KMS-11 (cell line): Measurements from ENCODE around the gene MAL.

Experiments used
- H2AFZ ChIP-seq: fragments of 200-600 bp; sonication (generic); 2 replicates; pipeline ENCODE4 v1.6.1; 2016; ENCODE audit warnings: antibody characterized with exemption, mixed run types, low read depth
- H3K27ac ChIP-seq: fragments of 200-600 bp; sonication (generic); 2 replicates; pipeline ENCODE4 v1.6.1; 2016; ENCODE audit warnings: mild to moderate bottlenecking, mixed run types
- H3K27me3 ChIP-seq: fragments of 200-600 bp; sonication (generic); 2 replicates; pipeline ENCODE4 v1.6.1; 2017; ENCODE audit warnings: mild to moderate bottlenecking, low read depth, mixed run types, moderate library complexity; ENCODE audit not compliant: insufficient read depth
- H3K36me3 ChIP-seq: fragments of 200-600 bp; sonication (generic); 2 replicates; pipeline ENCODE4 v1.6.1; 2017; ENCODE audit warnings: mild to moderate bottlenecking, mixed run types; ENCODE audit not compliant: insufficient read depth
- H3K4me1 ChIP-seq: fragments of 200-600 bp; sonication (generic); 2 replicates; pipeline ENCODE4 v1.6.1; 2016; ENCODE audit warnings: mild to moderate bottlenecking, low read depth, mixed run types; ENCODE audit not compliant: poor library complexity, severe bottlenecking
- H3K4me2 ChIP-seq: fragments of 200-600 bp; sonication (generic); 2 replicates; pipeline ENCODE4 v1.7.0; 2016; ENCODE audit warnings: mild to moderate bottlenecking, mixed run types
- H3K4me3 ChIP-seq: fragments of 200-600 bp; sonication (generic); IDR thresholded peaks from 2 replicates; pipeline ENCODE4 v1.6.1; 2017; ENCODE audit warnings: low read depth, low read length, mixed read lengths; ENCODE audit not compliant: insufficient read depth
- H3K79me2 ChIP-seq: fragments of 200-600 bp; sonication (generic); 2 replicates; pipeline ENCODE4 v1.6.1; 2016; ENCODE audit warnings: low read depth, mixed run types; ENCODE audit not compliant: insufficient read depth
- H3K9ac ChIP-seq: fragments of 200-600 bp; sonication (generic); 2 replicates; pipeline ENCODE4 v1.6.1; 2016; ENCODE audit warnings: mild to moderate bottlenecking, mixed run types
- H4K20me1 ChIP-seq: fragments of 200-600 bp; sonication (generic); 2 replicates; pipeline ENCODE4 v1.6.1; 2016; ENCODE audit warnings: mild to moderate bottlenecking, mixed run types; ENCODE audit not compliant: insufficient read depth
- TF ChIP-seq, protein P1 (sequence below): fragments of 200-600 bp; sonication (generic); conservative IDR thresholded peaks from 2 replicates; pipeline ENCODE4 v1.6.1; 2017; ENCODE audit warnings: low read depth, mild to moderate bottlenecking, antibody characterized with exemption, low read length, moderate library complexity, mixed read lengths

Gene MAL

DNA sequence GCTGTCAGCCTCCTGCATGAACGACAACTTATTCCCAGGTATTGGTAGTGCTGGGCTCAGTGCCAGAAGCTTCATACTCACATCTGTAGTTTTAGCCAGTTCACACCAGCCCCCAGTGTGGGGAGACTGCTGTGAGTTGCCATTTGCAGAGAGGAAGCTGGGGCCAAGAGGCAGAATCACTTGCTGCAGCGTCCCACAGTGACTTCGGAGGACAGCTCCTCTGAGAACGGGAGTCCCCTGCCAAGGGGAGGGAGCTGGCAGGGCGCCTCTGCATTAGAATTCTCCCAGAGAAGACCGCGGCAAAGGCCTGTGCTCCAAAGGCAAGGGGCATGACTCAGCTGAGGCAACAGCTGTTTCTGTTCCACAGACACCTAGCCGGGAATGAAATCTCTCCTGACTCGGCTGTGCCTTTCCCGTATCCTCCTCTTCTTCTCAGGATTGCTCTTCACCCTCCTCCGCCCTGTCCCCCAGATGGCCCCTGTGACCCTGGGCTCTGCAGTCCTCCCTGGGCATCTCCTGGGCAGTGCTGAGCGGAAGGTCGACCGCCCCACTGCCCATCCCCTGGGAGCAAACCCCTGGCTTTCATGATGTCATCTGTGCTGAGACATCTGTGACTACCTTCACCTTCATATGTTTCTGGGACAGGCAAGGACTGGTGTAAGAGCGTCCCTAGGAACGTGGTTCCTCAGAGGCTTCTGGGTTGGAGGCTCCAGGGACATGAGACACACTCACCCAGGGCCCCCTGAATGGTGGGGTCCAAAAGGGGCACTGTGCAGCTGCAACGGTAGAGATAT, 18.0 kb downstream of the MAL start:
- Histone ChIP-seq H3K9ac (no peak overlapping the region), H3K4me2 (no peak overlapping the region), H3K27ac (no peak overlapping the region), H2AFZ (no peak overlapping the region), H3K4me3 (no peak overlapping the region), H3K4me1 (no peaks in the 10 kb centered on the region), H3K36me3 (no peaks in the 10 kb centered on the region), H3K27me3 (no peaks in the 10 kb centered on the region), H4K20me1 (no peaks in the 10 kb centered on the region), H3K79me2 (no peaks in the 10 kb centered on the region)
- TF ChIP-seq, protein P1, sequence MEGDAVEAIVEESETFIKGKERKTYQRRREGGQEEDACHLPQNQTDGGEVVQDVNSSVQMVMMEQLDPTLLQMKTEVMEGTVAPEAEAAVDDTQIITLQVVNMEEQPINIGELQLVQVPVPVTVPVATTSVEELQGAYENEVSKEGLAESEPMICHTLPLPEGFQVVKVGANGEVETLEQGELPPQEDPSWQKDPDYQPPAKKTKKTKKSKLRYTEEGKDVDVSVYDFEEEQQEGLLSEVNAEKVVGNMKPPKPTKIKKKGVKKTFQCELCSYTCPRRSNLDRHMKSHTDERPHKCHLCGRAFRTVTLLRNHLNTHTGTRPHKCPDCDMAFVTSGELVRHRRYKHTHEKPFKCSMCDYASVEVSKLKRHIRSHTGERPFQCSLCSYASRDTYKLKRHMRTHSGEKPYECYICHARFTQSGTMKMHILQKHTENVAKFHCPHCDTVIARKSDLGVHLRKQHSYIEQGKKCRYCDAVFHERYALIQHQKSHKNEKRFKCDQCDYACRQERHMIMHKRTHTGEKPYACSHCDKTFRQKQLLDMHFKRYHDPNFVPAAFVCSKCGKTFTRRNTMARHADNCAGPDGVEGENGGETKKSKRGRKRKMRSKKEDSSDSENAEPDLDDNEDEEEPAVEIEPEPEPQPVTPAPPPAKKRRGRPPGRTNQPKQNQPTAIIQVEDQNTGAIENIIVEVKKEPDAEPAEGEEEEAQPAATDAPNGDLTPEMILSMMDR, result no peak

DNA sequence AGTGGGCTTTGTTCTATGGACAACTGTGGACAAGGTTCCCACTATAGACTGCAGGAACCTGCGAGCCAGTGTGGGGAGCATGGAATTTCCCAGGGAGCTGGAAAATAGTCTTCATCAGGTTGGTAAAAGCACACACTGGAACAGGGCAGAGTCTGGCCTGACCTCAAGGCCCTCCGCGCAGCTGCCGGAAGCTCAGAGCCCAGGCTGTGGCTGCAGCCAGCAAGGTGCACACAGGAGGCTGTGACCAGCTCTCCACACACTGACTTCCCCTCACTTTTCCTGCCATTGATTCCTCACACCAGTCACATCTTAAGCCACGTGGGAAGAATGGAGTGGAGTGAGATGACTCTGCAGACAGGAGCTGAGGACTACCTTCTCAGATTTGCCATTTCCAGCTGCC, 19.1 kb downstream of the MAL start:
- TF ChIP-seq, protein P1, result no peak
- no peak overlapping the region for H2AFZ ChIP-seq
- H4K20me1 ChIP-seq, result no peaks in the 10 kb centered on the region
- no peak overlapping the region for H3K9ac ChIP-seq
- H3K36me3 ChIP-seq, result no peaks in the 10 kb centered on the region
- H3K4me2 ChIP-seq, result no peak overlapping the region
- H3K4me3 ChIP-seq, result no peak overlapping the region
- no peaks in the 10 kb centered on the region for H3K79me2 ChIP-seq
- no peaks in the 10 kb centered on the region for H3K4me1 ChIP-seq
- H3K27ac ChIP-seq, result no peak overlapping the region
- no peaks in the 10 kb centered on the region for H3K27me3 ChIP-seq

DNA sequence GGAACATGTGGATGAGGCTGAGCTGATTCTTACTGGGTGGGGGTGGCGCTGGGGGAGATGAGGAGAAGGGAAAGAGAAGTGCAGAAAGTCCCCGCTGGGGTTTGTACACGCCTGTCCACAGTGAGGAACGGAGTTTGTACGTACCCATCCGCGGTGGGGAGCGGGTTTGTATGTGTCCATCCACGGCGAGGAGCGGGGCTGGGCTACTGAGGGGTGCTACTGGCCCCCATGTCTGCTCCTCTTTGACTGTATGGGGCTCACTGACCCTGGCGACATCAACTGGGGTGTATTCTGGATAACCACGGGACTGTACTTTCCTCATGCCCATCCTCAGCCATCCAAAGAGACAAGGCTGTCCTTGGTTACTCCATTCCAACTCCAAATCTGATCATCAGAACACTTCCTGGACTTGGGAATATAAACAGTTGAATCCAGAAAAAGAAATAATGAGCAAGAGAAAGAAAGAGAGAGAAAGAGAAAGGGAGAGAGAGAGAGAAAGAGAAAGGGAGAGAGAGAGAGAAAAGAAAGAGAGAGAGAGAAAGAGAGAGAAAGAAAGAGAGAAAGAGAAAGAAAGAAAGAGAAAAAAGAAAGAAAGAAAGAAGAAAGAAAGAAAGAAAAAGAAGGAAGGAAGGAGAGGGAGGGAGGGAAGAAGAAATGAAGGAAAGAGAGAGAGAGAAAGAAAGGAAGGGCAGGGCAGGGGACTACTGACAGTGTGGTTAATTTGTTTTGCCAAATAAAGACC, 21.0 kb downstream of the MAL start:
- no peak overlapping the region for H3K9ac ChIP-seq
- no peaks in the 10 kb centered on the region for H3K36me3 ChIP-seq
- no peak overlapping the region for H2AFZ ChIP-seq
- no peak overlapping the region for H3K4me2 ChIP-seq
- no peaks in the 10 kb centered on the region for H4K20me1 ChIP-seq
- no peak overlapping the region for H3K4me3 ChIP-seq
- H3K4me1 ChIP-seq, result no peaks in the 10 kb centered on the region
- TF ChIP-seq, protein P1, result no peak
- H3K27me3 ChIP-seq, result no peaks in the 10 kb centered on the region
- no peaks in the 10 kb centered on the region for H3K79me2 ChIP-seq
- no peak overlapping the region for H3K27ac ChIP-seq

DNA sequence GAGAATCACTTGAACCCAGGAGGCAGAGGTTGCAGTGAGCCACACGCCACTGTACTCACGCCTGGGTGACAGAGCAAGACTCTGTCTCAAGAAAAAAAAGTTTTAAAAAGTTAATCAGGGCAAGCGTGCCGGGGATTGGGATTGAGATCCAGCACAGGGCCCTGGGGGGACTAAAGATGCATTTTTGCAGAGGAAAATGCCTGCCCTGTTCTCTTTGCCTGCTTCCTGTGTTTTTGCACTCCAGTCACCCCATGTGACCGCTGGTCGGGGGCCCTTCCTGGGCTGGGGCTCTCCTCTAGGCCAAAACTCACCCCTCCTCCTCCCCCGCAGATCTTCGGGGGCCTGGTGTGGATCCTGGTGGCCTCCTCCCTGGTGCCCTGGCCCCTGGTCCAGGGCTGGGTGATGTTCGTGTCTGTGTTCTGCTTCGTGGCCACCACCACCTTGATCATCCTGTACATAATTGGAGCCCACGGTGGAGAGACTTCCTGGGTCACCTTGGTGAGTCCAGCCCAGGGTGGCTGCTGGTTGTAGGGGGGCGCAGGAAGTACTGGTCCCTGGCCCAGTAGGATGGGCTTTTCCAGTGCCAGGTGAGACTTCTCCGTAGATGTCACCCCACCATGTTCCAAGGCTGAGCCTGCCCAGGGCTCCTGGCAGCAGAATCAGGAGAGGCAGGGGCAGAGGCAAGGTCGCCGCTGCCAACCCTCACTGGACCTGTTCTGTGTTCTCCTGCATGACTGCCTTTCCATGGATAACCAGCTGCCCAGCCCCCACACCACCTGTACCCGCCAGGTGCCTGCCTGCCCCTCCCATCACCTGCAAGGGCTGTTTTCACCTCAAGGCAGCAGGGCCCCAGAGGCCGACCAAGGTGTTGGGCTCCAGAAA, 22.4 kb downstream of the MAL start:
- Histone ChIP-seq H3K79me2 (no peaks in the 10 kb centered on the region), H2AFZ (no peak overlapping the region), H3K9ac (no peak overlapping the region), H3K36me3 (no peaks in the 10 kb centered on the region), H4K20me1 (no peaks in the 10 kb centered on the region), H3K4me1 (no peaks in the 10 kb centered on the region), H3K27me3 (no peaks in the 10 kb centered on the region), H3K27ac (no peak overlapping the region), H3K4me3 (no peak overlapping the region), H3K4me2 (no peak overlapping the region)
- TF ChIP-seq, protein P1, result no peak
